ENCODE measurements around the gene RAP1GDS1.

DNA sequence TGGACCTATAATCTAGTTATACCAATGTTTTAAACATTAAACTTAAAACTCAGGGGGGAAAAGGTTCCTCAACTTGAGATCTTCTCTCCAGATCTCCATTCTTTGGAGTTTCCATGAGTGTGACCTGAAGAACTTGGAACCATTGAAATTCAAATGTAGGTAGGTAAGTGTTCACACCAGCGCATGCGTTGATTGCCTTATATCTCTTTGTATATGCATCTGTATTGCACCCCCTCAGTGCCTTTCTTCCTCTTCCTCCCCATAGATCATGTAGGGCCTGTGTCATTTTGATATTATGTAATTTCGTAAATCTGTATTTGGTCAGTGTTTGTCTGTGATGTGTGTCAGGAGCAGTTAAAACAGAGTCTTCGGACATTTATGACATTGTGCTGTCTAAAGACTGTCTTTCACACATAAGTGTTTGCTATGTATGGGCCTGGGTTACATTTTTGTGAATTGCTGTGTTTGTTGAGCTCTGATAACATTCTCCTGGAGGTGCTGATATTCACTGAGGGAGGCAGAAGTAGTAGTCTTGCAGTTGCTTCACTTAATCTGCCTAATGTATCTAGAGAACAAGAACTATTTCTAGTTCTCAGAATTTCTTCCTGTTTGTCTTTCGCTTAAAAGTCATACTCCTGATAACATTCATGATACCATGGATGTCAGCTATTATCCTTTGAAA, 126.3 kb downstream of the RAP1GDS1 start:
- TF ChIP-seq, protein P1, sequence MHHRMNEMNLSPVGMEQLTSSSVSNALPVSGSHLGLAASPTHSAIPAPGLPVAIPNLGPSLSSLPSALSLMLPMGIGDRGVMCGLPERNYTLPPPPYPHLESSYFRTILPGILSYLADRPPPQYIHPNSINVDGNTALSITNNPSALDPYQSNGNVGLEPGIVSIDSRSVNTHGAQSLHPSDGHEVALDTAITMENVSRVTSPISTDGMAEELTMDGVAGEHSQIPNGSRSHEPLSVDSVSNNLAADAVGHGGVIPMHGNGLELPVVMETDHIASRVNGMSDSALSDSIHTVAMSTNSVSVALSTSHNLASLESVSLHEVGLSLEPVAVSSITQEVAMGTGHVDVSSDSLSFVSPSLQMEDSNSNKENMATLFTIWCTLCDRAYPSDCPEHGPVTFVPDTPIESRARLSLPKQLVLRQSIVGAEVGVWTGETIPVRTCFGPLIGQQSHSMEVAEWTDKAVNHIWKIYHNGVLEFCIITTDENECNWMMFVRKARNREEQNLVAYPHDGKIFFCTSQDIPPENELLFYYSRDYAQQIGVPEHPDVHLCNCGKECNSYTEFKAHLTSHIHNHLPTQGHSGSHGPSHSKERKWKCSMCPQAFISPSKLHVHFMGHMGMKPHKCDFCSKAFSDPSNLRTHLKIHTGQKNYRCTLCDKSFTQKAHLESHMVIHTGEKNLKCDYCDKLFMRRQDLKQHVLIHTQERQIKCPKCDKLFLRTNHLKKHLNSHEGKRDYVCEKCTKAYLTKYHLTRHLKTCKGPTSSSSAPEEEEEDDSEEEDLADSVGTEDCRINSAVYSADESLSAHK (tag by site-specific recombination; IDR thresholded peaks at IDR 0.05): no peak
- TF ChIP-seq ZNF157 (tag by site-specific recombination; IDR thresholded peaks at IDR 0.05): no peak
- no peak for TF ChIP-seq WT1 (tag by site-specific recombination; IDR thresholded peaks at IDR 0.05)
- TF ChIP-seq, protein P2, sequence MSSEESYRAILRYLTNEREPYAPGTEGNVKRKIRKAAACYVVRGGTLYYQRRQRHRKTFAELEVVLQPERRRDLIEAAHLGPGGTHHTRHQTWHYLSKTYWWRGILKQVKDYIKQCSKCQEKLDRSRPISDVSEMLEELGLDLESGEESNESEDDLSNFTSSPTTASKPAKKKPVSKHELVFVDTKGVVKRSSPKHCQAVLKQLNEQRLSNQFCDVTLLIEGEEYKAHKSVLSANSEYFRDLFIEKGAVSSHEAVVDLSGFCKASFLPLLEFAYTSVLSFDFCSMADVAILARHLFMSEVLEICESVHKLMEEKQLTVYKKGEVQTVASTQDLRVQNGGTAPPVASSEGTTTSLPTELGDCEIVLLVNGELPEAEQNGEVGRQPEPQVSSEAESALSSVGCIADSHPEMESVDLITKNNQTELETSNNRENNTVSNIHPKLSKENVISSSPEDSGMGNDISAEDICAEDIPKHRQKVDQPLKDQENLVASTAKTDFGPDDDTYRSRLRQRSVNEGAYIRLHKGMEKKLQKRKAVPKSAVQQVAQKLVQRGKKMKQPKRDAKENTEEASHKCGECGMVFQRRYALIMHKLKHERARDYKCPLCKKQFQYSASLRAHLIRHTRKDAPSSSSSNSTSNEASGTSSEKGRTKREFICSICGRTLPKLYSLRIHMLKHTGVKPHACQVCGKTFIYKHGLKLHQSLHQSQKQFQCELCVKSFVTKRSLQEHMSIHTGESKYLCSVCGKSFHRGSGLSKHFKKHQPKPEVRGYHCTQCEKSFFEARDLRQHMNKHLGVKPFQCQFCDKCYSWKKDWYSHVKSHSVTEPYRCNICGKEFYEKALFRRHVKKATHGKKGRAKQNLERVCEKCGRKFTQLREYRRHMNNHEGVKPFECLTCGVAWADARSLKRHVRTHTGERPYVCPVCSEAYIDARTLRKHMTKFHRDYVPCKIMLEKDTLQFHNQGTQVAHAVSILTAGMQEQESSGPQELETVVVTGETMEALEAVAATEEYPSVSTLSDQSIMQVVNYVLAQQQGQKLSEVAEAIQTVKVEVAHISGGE (tag by site-specific recombination; conservative IDR thresholded peaks at IDR 0.05; ENCODE audit: low read depth): no peak
- TF ChIP-seq, protein P3, sequence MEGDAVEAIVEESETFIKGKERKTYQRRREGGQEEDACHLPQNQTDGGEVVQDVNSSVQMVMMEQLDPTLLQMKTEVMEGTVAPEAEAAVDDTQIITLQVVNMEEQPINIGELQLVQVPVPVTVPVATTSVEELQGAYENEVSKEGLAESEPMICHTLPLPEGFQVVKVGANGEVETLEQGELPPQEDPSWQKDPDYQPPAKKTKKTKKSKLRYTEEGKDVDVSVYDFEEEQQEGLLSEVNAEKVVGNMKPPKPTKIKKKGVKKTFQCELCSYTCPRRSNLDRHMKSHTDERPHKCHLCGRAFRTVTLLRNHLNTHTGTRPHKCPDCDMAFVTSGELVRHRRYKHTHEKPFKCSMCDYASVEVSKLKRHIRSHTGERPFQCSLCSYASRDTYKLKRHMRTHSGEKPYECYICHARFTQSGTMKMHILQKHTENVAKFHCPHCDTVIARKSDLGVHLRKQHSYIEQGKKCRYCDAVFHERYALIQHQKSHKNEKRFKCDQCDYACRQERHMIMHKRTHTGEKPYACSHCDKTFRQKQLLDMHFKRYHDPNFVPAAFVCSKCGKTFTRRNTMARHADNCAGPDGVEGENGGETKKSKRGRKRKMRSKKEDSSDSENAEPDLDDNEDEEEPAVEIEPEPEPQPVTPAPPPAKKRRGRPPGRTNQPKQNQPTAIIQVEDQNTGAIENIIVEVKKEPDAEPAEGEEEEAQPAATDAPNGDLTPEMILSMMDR (tag by site-specific recombination; IDR thresholded peaks at IDR 0.05): no peak
- TF ChIP-seq ZNF133 (tag by site-specific recombination; IDR thresholded peaks at IDR 0.05): no peak
- no peak for TF ChIP-seq ZNF785 (tag by site-specific recombination; IDR thresholded peaks at IDR 0.05)
- TF ChIP-seq ZNF10 (tag by site-specific recombination; IDR thresholded peaks at IDR 0.05): no peak
- TF ChIP-seq, protein P4, sequence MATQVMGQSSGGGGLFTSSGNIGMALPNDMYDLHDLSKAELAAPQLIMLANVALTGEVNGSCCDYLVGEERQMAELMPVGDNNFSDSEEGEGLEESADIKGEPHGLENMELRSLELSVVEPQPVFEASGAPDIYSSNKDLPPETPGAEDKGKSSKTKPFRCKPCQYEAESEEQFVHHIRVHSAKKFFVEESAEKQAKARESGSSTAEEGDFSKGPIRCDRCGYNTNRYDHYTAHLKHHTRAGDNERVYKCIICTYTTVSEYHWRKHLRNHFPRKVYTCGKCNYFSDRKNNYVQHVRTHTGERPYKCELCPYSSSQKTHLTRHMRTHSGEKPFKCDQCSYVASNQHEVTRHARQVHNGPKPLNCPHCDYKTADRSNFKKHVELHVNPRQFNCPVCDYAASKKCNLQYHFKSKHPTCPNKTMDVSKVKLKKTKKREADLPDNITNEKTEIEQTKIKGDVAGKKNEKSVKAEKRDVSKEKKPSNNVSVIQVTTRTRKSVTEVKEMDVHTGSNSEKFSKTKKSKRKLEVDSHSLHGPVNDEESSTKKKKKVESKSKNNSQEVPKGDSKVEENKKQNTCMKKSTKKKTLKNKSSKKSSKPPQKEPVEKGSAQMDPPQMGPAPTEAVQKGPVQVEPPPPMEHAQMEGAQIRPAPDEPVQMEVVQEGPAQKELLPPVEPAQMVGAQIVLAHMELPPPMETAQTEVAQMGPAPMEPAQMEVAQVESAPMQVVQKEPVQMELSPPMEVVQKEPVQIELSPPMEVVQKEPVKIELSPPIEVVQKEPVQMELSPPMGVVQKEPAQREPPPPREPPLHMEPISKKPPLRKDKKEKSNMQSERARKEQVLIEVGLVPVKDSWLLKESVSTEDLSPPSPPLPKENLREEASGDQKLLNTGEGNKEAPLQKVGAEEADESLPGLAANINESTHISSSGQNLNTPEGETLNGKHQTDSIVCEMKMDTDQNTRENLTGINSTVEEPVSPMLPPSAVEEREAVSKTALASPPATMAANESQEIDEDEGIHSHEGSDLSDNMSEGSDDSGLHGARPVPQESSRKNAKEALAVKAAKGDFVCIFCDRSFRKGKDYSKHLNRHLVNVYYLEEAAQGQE (tag by site-specific recombination; IDR thresholded peaks at IDR 0.05): no peak
- TF ChIP-seq ZNF121 (tag by site-specific recombination; IDR thresholded peaks at IDR 0.05): no peak
- no peak for TF ChIP-seq ZFP3 (tag by site-specific recombination; IDR thresholded peaks at IDR 0.05; ENCODE audit: low read depth)
